ENCODE results near the gene SELENOF.

Gene SELENOF

DNA sequence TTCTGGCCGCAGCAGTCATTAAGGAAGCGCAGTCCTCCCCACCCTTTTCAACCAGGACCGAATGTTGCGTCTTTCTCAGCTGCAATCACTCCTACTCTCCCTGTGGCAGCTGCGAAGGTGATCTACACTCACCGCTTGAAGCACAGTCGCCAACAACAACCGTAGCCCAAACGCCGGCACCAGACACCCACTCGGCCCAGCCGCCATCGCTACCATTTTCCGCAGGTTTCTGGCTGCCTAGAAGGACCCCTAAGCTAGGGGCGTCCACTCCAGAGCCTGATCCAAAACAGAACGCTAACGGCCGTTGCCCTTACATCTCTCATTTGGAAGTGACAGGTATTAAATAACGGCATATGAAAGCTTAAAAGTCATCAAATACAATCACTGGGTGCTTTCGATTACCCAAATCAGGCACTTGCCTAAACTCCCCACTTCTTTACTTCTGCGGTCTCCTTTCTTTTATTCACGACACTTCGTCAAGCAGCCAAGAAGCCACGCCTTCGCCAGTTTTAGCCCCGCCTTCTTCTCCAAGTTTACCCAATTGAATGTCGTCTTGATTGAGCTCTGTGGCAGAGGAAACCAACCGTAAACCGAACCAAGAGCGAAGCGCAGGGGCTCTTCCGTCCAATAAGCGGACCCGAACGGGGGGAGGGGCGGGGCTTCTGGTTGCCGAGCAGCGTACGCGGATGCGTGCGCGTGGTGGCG, at the start of gene SELENOF:
Gene SELENOF, minus strand, starts transcription at position 231 of the 705 bp plus-strand sequence. Its CDS starts 15 bp downstream, at position 216.
- FAIRE-seq = peak; percentile 95
- peak; percentile 89 for DNase-seq (ENCODE audit: insufficient read length, low spot score)
- TF ChIP-seq POLR2A (IDR thresholded peaks at IDR 0.05; ENCODE audit: low read depth, low read length) = peak; percentile 75

DNA sequence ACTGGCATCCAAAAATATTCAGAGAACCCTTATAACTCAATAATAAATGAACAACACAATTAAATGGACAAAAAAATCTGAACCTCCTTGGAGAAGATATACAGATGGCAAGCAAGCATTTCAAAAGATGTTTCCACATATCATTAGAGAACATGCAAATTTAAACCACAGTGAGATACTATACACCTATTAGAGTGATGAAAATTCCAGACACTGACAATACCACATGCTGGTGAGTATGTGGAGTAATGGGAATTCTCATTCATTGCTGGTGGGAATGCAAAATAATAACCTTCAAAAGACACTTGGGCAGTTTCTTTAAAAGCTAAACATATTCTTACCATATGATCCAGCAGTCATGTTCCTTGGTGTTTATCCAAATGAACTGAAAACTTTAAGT, 46.6 kb upstream of the SELENOF start:
- peak; percentile 61 for FAIRE-seq
- DNase-seq (ENCODE audit: insufficient read length, low spot score) = no peak
- TF ChIP-seq POLR2A (IDR thresholded peaks at IDR 0.05; ENCODE audit: low read depth, low read length) = no peak

DNA sequence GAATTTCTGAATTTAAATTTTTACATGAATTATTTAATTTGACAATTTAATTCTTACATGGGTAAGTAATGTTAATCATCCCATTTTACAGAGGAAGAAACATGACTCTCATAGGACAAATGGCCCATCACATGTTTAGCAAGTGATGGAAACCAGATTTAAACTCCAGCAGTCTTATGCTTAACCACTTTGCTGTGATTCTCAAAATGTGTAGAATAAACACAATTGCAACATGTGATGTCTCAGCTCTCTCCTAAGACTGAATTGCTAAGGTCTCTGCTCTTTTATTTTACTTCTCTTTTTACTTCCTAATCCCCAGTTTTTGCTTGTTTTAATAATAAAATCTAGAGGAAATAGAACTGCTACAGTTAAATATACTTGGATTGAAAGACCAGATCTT, 43.3 kb upstream of the SELENOF start:
- TF ChIP-seq POLR2A (IDR thresholded peaks at IDR 0.05; ENCODE audit: low read depth, low read length) = no peak
- no peak for DNase-seq (ENCODE audit: insufficient read length, low spot score)
- FAIRE-seq = no peak

DNA sequence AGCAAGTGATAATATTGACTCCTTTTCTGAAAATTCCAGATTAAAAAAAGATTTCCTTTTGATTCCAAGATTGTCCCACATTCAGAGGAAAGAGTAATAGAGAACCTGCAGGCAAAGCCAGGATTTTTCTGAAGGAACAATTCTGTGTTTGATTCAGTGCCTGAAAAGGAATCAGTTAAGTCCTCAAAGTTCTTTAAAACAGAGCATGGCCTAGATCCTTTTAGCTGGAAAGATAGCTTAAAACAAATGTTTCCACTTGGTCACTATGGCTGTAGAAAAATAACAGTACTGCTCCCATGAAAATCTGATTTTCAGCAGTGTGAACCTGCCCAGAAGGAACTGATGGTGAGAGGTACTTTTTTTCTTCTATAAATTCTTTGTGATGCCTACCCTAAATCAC, 42.3 kb upstream of the SELENOF start:
- no peak for TF ChIP-seq POLR2A (IDR thresholded peaks at IDR 0.05; ENCODE audit: low read depth, low read length)
- no peak for FAIRE-seq
- no peak for DNase-seq (ENCODE audit: insufficient read length, low spot score)

DNA sequence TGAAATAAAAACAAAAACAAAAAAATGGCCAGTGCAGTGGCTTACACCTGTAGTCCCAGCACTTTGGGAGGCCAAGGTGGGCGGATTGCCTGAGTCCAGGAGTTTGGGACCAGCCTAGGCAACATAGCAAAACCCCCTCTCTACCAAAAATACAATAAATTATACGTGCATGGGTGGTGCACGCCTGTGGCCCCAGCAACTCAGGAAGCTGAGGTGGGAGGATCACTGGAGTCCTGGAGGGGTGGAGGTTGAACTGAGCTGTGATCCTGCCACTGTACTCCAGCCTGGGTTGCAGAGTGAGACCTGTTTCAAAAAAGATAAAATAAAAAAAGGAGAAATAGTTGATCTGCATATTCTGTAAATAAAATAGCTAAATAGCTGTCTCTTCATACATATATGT, 41.8 kb upstream of the SELENOF start:
- no peak for TF ChIP-seq POLR2A (IDR thresholded peaks at IDR 0.05; ENCODE audit: low read depth, low read length)
- no peak for FAIRE-seq

DNA sequence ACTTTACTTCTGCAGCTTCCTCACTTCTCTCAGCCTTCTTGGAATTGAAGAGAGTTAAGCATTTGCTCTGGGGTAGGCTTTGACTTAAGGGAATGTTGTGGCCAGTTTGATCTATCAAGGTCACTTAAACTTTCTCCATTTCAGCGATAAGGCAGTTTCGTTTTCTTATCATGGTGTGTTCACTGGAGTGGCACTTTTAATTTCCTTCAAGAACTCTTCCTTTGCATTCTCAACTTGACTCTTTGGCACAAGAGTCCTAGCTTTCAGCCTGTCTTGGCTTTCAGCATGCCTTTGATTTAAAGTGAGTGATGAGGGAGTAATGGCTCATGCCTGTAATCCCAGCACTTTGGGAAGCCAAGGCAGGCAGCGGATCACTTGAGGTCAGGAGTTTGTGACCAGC, 39.2 kb upstream of the SELENOF start:
- FAIRE-seq = peak; percentile 30
- TF ChIP-seq POLR2A (IDR thresholded peaks at IDR 0.05; ENCODE audit: low read depth, low read length) = no peak
- no peak for DNase-seq (ENCODE audit: insufficient read length, low spot score)

More for the DNA sequence above, 41.8 kb upstream of the SELENOF start:
- DNase-seq (ENCODE audit: insufficient read length, low spot score) = no peak

DNA sequence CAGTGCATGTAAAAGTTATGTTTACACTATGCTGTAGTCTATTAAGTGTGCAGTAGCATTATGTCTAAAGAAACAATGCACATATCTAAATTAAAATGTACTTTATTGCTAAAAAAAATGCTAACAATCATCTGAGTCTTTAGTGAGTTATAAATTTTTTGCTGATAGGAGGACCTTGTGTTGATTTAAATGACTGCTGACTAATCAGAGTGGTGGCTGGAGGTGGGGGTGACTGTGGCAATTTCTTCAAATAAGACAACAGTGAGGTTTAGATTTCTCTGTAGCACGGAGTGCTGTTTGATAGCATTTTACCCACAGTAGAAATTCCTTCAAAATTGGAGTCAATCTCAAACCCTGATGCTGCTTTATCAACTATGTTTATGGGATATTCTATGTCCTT, 37.5 kb upstream of the SELENOF start:
- no peak for TF ChIP-seq POLR2A (IDR thresholded peaks at IDR 0.05; ENCODE audit: low read depth, low read length)
- DNase-seq (ENCODE audit: insufficient read length, low spot score) (no peak), FAIRE-seq (no peak)

DNA sequence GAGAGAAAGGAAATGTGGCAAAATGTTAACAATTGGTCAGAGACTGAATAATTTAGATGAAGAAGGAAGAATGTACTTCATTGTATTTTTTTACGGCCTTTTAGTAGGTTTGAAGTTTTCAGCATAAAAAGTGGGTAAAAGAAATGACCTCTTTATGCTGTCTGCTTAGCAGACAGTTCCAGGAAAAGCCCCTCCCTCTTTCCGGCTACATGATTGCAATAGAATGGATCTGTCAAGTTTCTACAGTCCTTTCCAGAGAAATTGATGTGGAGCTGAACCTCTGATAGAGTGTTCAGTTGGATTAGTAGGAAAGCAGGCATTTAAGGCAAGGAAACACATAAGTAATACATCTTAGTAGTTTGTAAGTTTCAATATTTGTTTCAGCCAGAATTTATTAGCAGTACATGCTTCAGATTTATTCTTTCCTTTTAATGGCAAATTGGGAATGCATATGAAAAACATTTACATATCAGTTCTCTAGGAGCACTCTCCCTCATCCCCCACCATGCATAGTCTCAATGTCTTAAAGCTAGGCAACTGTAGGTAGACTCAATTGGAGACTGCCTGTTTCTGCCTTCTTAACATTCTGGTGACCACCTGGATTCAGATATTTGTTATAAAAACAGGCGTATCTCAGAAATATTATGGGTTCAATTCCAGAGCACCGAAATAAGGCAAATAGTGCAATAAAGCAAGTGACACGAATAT, 36.9 kb upstream of the SELENOF start:
- FAIRE-seq = no peak
- no peak for DNase-seq (ENCODE audit: insufficient read length, low spot score)
- no peak for TF ChIP-seq POLR2A (IDR thresholded peaks at IDR 0.05; ENCODE audit: low read depth, low read length)

DNA sequence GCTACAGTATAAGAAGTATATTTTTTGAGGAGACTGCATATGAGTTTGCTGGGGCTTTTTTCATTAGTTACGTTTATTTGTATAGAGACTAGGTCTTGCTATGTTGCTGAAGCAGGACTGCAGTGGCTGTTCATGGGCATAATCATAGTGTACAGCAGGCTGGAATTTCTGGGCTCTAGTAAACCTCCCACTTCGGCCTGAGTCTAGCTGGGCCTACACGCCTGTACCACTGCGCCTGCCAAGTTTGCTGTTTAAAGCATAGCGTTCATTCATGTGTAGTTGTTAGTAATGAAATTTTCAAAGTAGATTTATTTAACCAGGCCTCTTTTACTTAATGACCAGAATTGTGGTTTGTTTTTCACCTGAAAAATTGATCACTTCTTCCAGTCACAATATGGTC, 34.3 kb upstream of the SELENOF start:
- FAIRE-seq = no peak
- DNase-seq (ENCODE audit: insufficient read length, low spot score) = no peak
- TF ChIP-seq POLR2A (IDR thresholded peaks at IDR 0.05; ENCODE audit: low read depth, low read length) = no peak

DNA sequence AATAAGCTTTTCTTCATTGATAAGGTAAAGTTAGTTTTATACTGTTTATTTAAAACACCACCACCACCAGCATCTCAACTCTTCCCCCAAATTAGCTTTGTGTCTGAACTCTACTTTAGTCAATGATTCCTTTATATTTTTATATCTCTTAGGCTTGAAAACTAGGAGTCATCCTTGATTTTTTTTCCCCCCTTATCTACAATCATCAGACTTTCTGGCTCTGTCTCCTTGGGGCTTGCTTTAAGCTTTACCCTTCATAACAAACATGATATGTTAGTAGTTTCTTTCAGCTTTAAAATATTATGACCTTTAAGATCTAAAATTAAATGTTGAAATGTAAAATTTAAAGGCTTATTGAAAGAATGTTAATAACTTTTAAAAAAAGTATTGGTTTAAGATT, 28.8 kb upstream of the SELENOF start:
- no peak for DNase-seq (ENCODE audit: insufficient read length, low spot score)
- TF ChIP-seq POLR2A (IDR thresholded peaks at IDR 0.05; ENCODE audit: low read depth, low read length) = no peak
- no peak for FAIRE-seq

DNA sequence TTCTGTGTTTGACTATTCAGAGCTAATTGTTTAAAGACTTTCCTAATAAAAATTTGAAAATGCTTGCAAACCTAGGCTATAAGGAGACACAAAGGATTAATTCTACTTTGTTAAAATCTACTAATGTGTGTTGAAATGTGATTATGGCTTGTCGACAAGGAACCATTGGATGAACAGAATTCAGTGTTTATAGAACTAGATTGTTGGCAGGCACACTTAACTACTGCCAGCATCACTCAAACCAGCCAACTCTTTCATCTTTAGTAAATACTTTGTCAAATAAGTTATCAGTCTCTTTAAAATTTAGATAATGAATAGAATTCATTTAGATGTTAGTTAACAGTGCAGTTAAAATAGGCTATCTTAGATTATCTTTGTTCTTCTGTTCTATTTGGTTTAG, 28.1 kb upstream of the SELENOF start:
- FAIRE-seq = no peak
- no peak for TF ChIP-seq POLR2A (IDR thresholded peaks at IDR 0.05; ENCODE audit: low read depth, low read length)
- no peak for DNase-seq (ENCODE audit: insufficient read length, low spot score)

DNA sequence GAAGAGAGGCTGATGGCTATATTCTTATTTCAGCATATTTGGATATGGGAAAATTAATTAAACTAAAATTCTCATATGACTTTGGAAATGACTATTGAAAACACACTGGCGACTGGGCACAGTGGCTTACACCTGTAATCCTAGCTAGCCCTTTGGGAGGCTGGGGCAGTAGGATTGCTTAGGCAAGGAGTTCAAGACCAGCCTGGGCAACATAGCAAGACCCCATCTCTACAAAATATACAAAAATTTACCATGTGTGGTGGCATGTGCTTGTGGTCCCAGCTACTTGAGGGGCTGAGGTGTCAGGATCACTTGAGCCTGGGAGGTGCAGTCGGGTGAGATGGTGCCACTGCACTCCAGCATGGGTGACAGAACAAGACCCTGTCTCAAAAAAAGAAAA, 26.7 kb upstream of the SELENOF start:
- FAIRE-seq (no peak), DNase-seq (ENCODE audit: insufficient read length, low spot score) (no peak)
- TF ChIP-seq POLR2A (IDR thresholded peaks at IDR 0.05; ENCODE audit: low read depth, low read length) = no peak

DNA sequence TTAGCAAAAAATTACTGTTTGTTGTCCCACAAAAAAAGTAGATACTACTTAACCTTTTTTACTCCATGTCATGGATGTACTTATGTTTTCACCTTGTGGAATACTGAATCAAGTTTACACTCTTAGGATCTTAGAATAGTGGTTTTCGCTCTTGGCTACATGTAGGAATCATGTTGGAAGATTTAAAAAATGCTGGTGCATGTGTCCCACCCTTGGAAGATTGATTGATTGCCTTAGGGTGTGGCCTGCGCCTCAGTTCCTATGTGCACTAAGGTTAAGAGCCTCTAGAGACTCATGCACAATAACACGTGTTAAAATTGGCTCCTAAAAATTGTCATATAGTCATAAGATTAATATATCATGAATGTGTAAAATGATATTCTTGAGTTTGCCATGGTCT, 25.5 kb upstream of the SELENOF start:
- TF ChIP-seq POLR2A (IDR thresholded peaks at IDR 0.05; ENCODE audit: low read depth, low read length) = no peak
- DNase-seq (ENCODE audit: insufficient read length, low spot score) (no peak), FAIRE-seq (no peak)

DNA sequence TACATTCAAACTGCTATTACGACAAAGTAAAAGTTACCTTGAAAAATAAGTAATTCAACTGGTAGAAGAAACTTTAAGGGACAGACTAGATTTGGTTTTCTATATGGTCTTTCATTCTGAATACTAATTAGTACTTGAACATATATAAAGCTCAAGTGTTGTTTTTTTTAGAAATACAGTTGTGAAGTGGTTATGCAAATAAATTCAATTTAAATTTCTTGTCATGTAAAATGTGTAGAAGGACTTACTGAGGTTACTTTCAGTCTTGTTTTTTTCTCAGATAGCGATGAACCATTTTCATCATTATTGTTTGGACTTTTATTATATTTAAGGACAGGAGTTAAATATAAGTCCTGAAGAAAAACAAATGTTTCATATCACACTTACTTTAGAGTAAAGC, 24.9 kb upstream of the SELENOF start:
- peak; percentile 52 for FAIRE-seq
- no peak for TF ChIP-seq POLR2A (IDR thresholded peaks at IDR 0.05; ENCODE audit: low read depth, low read length)

DNA sequence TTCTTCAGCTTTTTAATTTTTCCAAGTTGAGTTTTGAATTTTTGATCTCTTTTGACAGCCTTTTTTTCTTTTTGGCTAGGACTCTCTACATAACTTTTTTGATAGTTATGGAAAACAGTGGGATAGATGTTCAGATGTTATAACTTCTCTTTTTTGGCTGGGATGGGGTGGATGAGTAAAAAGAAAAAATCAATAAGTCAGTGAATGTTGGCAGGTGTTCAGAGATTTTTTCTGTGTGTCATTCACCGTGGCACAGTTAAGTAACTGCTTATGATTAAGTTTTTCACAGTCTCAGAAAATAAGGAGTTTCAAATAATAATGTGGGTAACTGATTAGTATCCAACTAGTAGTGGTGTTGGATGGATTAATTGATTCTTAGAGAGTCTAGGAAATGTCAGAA, 24.5 kb upstream of the SELENOF start:
- FAIRE-seq (no peak), DNase-seq (ENCODE audit: insufficient read length, low spot score) (no peak)
- no peak for TF ChIP-seq POLR2A (IDR thresholded peaks at IDR 0.05; ENCODE audit: low read depth, low read length)

More for the DNA sequence above, 24.9 kb upstream of the SELENOF start:
- DNase-seq (ENCODE audit: insufficient read length, low spot score) = no peak

Measured in H54 (cell line).